HG02870 (cell line): ENCODE measurements around the gene SPTSSB.

ENCODE experiments used
- ATAC-seq: cut with Tn5 transposase; IDR thresholded peaks from one replicate; pipeline ENCODE4 v1.9.1; 2021; ENCODE audit warnings: mild to moderate bottlenecking, moderate library complexity; ENCODE audit not compliant: unreplicated experiment

Gene SPTSSB, protein sequence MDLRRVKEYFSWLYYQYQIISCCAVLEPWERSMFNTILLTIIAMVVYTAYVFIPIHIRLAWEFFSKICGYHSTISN

GRCh38 chr3:161371441-161372320, at the start of gene SPTSSB:
SPTSSB (minus strand) TSS chr3:161371517; CDS start chr3:161346323, 25,194 bp downstream.
- peak; percentile 49 for ATAC-seq

DNA sequence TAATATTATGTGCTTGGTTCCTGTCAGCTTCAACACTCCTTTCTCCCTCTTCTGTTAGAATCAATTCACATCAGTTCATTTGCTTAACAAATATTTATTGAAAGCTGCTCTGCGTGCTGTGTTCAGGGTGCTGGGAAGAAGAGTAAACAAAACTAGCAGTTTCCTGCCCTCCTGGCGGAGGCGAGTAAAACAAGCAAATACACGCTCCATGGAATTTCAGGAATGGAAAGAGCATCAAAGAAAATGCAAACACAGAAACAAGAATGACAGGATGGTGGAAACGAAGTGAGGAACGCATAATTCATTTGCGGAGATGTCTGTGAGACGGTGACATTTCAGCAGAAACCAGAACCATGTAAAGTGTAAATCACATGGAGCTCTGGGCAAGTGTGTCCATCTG, 49.4 kb upstream of the SPTSSB start:
- no peak for ATAC-seq

- ATAC-seq: no peak
These were observed 48.4 kb upstream of the SPTSSB start for GRCh38 chr3:161419555-161420333.

DNA sequence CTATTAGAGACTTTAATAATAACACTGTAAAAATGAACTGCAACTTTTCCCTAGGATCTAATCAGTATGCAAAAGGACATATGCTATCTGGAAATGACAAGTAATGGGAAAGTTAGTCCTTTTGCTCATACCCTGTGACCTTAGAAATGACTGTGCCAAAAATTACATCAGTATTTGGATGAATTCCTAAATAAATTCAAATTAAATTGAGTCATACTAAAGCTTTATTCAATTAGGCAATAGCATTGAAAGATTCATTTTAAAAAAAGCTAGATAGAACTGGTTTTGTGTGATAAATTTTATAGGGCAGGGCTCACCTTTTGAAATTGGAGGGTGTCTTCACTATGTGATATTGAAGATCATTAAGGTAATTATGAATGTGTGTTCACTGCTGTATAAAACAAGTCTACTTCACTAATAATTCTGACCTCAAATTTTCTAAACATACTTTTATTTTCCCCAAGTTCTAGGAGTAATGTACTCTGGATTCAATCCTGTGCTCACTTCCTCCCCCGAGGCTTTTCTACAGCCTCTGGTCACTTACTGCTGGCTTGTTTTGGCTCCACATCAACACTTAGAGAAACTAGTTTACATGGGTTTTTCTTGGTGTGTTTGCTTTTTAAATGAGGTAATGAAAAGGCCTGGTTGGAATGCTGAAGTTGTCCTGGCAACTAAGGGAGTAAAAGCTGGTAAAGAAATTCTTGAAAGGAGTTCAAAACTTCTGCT, 44.4 kb upstream of the SPTSSB start:
- no peak for ATAC-seq

GRCh38 chr3:161414907-161415306, 43.6 kb upstream of the SPTSSB start:
- no peak for ATAC-seq

DNA sequence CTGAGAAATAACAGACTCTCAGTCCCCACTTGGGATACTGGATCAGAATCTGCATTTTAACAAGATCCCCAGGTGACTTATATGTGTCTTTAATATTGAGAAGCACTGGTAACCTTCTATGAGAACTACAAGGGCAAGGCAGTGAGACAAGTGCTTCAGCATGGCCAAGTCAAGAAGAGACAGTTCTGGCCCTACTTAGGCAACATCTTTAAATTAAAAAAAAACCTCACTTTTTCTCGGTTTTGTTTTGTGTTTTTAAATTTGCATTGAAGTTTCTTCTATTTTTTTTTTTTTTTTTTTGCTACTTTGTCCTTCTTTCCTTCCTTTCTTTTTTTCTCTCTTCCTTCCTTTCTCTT, 42.5 kb upstream of the SPTSSB start:
- peak; percentile 65 for ATAC-seq

DNA sequence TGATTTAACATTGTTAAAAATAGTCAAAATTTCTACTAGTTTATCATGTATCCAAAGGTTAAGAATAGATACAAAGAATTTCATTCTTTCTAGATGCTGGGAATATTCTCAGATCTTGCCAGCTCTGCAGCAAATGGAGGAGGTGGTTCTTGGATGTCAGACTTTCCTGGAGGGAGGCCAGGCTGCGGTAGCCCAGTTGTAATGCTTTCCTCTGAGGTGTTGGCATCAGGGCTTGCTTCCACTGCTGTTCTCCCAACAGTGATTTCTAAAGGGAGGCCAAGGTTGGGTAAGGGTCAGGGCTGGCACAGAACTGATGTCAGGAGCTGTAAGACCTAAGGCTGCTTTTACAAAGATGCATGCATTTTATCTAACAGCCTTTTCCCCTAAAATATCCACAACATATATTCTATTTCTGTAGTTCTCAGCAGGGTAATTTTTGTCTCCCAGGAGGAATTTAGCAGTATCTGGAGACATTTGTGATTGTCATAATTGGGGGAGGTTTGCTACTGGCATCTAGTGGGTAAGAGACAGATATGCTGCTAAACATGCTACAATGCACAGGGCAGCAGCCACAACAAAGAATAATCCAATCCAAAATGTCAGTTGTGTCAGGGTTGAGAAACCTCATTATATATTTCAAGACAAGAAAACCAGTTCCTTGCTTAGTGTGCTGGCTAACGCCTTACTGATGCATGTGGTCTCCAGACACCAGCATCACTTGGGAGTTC, 42.0 kb upstream of the SPTSSB start:
- ATAC-seq: peak; percentile 26

- no peak for ATAC-seq
These were observed 40.8 kb upstream of the SPTSSB start for GRCh38 chr3:161412123-161412522.

DNA sequence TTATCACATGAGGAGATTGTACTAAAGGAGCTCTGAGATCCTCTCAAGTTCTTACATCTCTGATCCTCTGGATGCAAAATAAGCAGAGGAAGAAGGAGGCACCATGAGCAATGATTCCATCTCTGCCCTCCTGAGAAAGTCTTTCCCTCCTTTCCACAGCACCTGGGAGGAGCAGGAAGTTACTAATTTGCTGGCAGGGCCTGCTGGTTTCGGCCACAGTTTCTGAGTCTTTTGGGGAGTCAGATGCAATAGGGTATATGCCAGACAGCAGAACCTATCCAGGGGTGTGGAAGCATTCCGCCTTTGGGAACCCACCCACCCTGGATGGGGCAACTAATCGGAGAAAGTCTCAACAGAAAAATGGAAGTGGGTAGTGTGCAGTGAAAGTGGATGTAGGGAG, 38.5 kb upstream of the SPTSSB start:
- no peak for ATAC-seq

DNA sequence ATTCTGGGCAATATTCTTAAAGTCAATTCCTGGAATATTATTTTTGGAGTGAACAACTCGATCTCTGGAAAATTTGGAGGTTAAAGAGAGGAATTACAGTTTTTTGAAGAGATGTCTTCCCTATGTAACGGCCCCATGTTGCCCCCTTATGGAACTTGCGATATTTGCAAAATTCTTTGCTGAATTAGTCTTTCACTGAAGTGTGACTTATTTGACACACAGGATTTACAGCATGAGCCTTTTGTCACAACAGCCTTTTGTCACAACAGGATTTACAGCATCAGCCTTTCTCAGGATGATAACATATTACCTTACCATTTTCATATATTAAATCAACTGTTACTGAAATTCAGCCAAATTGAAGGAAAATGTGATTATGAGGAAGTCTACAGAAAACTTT, 37.8 kb upstream of the SPTSSB start:
- ATAC-seq: no peak

DNA sequence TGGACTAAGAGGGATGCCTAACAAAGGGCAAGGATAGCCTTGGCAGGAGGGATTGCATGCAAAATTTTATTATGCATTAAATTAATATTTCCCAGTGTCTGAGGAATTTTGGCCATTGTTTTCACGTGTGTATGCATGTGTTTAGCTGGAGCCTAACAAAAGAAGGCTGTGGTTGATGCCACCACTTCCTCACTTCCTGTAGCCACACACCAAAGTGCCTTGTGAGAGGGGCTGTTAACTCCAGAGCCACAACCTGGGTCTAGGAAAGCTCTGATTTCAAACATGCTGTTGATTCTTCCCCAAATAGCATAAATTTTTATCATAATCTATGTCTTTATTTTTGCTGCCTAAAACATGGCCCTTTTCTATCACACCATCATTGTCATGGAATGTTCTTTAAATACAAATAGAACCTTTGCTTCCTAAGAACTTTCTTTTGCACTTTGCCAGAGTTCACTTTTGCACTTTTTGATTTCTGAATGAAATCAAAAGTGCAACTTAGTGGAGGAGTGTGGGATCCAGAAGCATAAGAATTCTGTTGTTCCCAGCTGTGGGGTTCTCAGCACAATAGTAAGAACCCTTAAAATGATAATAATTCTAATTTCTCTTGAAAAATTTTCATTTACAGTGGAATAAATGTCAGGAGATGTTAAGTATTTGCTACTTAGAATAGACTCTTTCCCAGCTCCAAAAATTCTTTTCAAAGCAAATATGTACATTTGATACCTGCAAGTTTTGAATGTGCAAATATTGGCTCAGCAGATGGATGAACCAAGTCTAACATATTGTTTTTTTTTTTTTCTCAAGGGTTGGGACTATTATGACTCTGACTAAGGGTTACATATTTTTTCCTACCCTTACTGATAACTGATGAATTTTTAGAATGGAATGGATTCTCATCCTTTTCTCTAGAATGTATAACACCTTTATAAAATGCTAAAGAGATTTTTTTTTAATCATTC, 35.6 kb upstream of the SPTSSB start:
- ATAC-seq: no peak

DNA sequence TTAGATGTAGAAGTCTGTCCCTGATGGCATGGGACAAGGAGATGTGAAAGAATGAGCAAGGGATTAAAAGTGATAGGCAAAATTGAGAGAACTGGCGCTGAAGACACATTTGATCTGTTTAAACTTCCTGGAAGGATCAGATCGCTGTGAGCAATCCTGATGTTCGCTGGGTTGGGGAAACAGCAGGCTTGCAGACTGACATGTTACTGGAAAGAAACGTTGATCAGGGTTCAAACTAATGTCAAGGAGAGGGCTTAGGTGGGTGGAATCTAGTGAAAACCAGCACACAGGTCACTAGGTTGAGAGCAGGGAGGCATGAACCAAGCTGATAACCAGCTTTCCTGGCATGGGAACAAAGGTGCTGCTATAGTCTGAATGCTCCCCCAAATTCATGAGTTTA, 34.5 kb upstream of the SPTSSB start:
- ATAC-seq: no peak

- ATAC-seq: no peak
These were observed 33.8 kb upstream of the SPTSSB start for GRCh38 chr3:161405087-161405486.

- no peak for ATAC-seq
These were observed 31.9 kb upstream of the SPTSSB start for GRCh38 chr3:161403251-161403650.

GRCh38 chr3:161401389-161401788, 30.1 kb upstream of the SPTSSB start:
- no peak for ATAC-seq

- no peak for ATAC-seq
These were observed 29.3 kb upstream of the SPTSSB start for GRCh38 chr3:161400650-161401049.

GRCh38 chr3:161395115-161396012, 24.0 kb upstream of the SPTSSB start:
- ATAC-seq: no peak

GRCh38 chr3:161393803-161394202, 22.5 kb upstream of the SPTSSB start:
- peak; percentile 55 for ATAC-seq
